K562 (cell line): ENCODE data around the gene IFT27. TPM values are rescaled to one million over a fixed set of nuclear protein-coding genes. Genes with fewer than 3 reads are reported as not detected.

Source experiments
- ATAC-seq: fragments of 200-7000 bp; cut with Tn5 transposase; 3 replicates; pipeline ENCODE4 v1.9.1; 2020; ENCODE audit warnings: moderate library complexity
- BruUV-seq: library from RNA; stranded (reverse); fragments of 400-500 nt; replicated peaks from 2 replicates; lab custom pipeline; 2021; lab: Mats Ljungman, UMichigan
- CTCF ChIA-PET: fragments of 300-600 bp; formaldehyde crosslinking; extraction: SDS; loops from one replicate; lab custom pipeline; 2021; ENCODE audit warnings: low intra/inter-chr PET ratio; lab: Yijun Ruan, JAX
- POLR2A ChIA-PET: fragments of 300-600, 350-650 bp; sonication (Branson Sonifier 250); formaldehyde crosslinking; extraction: SDS; loops from one replicate; lab custom pipeline; 2021; ENCODE audit warnings: antibody characterized with exemption, inconsistent platforms; lab: Yijun Ruan, JAX
- DNase-seq, 4 experiments: peaks; one replicate each; pipeline versions ENCODE4 v3.0.0 to v3.0.0-alpha.2; 2011 to 2018; ENCODE audit warnings: low spot score in 3 of 4, mixed read lengths in 3 of 4; ENCODE audit errors: extremely low read depth in 1 of 4
- FAIRE-seq: peaks from 2 replicates; lab custom pipeline; 2011; peaks lifted over from hg19 to GRCh38; lab: Jason Lieb, UNC
- H2AFZ ChIP-seq: 2 replicates; pipeline ENCODE4 v1.6.0; 2011; ENCODE audit warnings: low read depth, low read length, control low read depth, inconsistent platforms
- H3K27ac ChIP-seq: fragments of 200-600 bp; 3 replicates; pipeline ENCODE4 v1.8.0; 2011; ENCODE audit warnings: low read depth, mild to moderate bottlenecking, control low read depth, inconsistent platforms, low read length, moderate library complexity, mixed read lengths; ENCODE audit errors: extremely low read depth
- H3K27me3 ChIP-seq, 2 experiments: fragments of 300-600 bp in 1 of 2; 2 replicates in 1 of 2; 3 replicates in 1 of 2; pipeline versions ENCODE4 v1.6.0 to v1.8.0; 2011; ENCODE audit warnings: inconsistent platforms in 2 of 2, low read length in 2 of 2, mild to moderate bottlenecking in 1 of 2, mixed read lengths in 1 of 2, moderate library complexity in 1 of 2; ENCODE audit not compliant: control insufficient read depth in 2 of 2, insufficient read depth in 2 of 2
- H3K36me3 ChIP-seq: fragments of 300-600 bp; 3 replicates; pipeline ENCODE4 v1.8.0; 2011; ENCODE audit warnings: mild to moderate bottlenecking, low read length, inconsistent platforms; ENCODE audit not compliant: control insufficient read depth, insufficient read depth
- H3K4me1 ChIP-seq, 2 experiments: fragments of 200-600 bp in 1 of 2; replicated peaks in 1 of 2; 2 replicates in 1 of 2; 3 replicates in 1 of 2; pipeline versions ENCODE4 v1.5.1 to v1.8.0; 2011; ENCODE audit warnings: inconsistent platforms in 2 of 2, low read length in 2 of 2, mild to moderate bottlenecking in 1 of 2, mixed read lengths in 1 of 2, moderate library complexity in 1 of 2; ENCODE audit not compliant: control insufficient read depth in 2 of 2, insufficient read depth in 2 of 2
- H3K4me2 ChIP-seq: 2 replicates; pipeline ENCODE4 v1.6.1; 2011; ENCODE audit warnings: low read length, control low read depth, inconsistent platforms, mixed read lengths; ENCODE audit not compliant: insufficient read depth
- H3K4me3 ChIP-seq: fragments of 200-600 bp; sonication (generic), shearing (Covaris generic); 2 replicates; pipeline ENCODE4 v1.5.1; 2016; ENCODE audit warnings: control low read depth, inconsistent platforms
- H3K79me2 ChIP-seq: fragments of 200-600 bp; 3 replicates; pipeline ENCODE4 v1.8.0; 2011; ENCODE audit warnings: low read length, inconsistent platforms; ENCODE audit not compliant: control insufficient read depth, insufficient read depth
- H3K9ac ChIP-seq, 2 experiments: 2 replicates each; pipeline versions ENCODE4 v1.6.0 to v1.6.1; 2011; ENCODE audit warnings: low read depth in 2 of 2, low read length in 2 of 2, control low read depth in 1 of 2, inconsistent platforms in 1 of 2, mild to moderate bottlenecking in 1 of 2, mixed read lengths in 1 of 2; ENCODE audit not compliant: insufficient read depth in 1 of 2
- H3K9me1 ChIP-seq: one replicate; pipeline ENCODE4 v1.6.0; 2011; ENCODE audit warnings: inconsistent platforms, mild to moderate bottlenecking, low read length, moderate library complexity; ENCODE audit not compliant: control insufficient read depth, insufficient read depth
- H3K9me3 ChIP-seq: replicated peaks from 2 replicates; pipeline ENCODE4 v1.5.1; 2011; ENCODE audit warnings: low read depth, low read length, inconsistent platforms; ENCODE audit not compliant: control insufficient read depth, insufficient read depth
- H4K20me1 ChIP-seq: replicated peaks from 2 replicates; pipeline ENCODE4 v1.6.1; 2011; ENCODE audit warnings: low read length, inconsistent platforms, mixed read lengths; ENCODE audit not compliant: control insufficient read depth, insufficient read depth
- KLF10 ChIP-seq: fragments of 250-450 bp; sonication (Bioruptor Pico); IDR thresholded peaks from 2 replicates; pipeline ENCODE4 v1.6.1; 2021; ENCODE audit warnings: matching md5 sums
- MXI1 ChIP-seq: IDR thresholded peaks from 2 replicates; pipeline ENCODE4 v1.6.1; 2011; ENCODE audit warnings: low read depth, mild to moderate bottlenecking, improper control_type of control experiment, low read length
- NFRKB ChIP-seq: fragments of 450-650 bp; IDR thresholded peaks from 2 replicates; pipeline ENCODE4 v1.6.1; 2016; ENCODE audit warnings: low read depth
- PREB ChIP-seq: sonication (generic); formaldehyde crosslinking; IDR thresholded peaks from 2 replicates; pipeline ENCODE4 v1.8.1; 2023; ENCODE audit warnings: mild to moderate bottlenecking, missing genetic modification reagents
- UBTF ChIP-seq, 2 experiments: IDR thresholded peaks; 2 replicates each; pipeline ENCODE4 v1.6.1; 2012; ENCODE audit warnings: improper control_type of control experiment in 2 of 2, low read depth in 2 of 2, low read length in 2 of 2, borderline replicate concordance in 1 of 2
- ZBED1 ChIP-seq: IDR thresholded peaks from 2 replicates; pipeline ENCODE4 v1.6.1; 2014
- WGBS: fragments of 100-300 bp; shearing (Covaris generic); methylation state at CpG from one replicate; pipeline ENCODE4 v1.1.6; 2016; ENCODE audit warnings: low coverage, mixed read lengths; ENCODE audit not compliant: insufficient coverage; ENCODE audit errors: missing lambda C conversion rate; 5-methylcytosine and 5-hydroxymethylcytosine counted together
- in situ Hi-C: fragments of 300-500 bp; cut with MboI; formaldehyde crosslinking; loops from 4 replicates; pipeline ENCODE4 v1.15.0; 2018; ENCODE audit warnings: inconsistent platforms, mixed read lengths
- intact Hi-C: fragments of 100-400 bp; cut with micrococcal nuclease; formaldehyde crosslinking; loops from 2 replicates; pipeline ENCODE4 v1.14.2; 2022
- polyA plus RNA-seq, 8 experiments: library from polyadenylated mRNA; depleted of rRNA in 4 of 8; stranded (reverse) in 5 of 8; unstranded in 3 of 8; fragments of >200 nt; fragmentation: Nextera tagmentation in 2 of 8; fragmentation: Illumina TruSeq in 1 of 8; extraction: Ambion mirVana in 2 of 8; extraction: Trizol in 1 of 8; gene quantifications; 2 replicates each; pipeline versions ENCODE4 v1.2.1 to v1.2.3, GENCODE V29; 2011 to 2014; ENCODE audit warnings: inconsistent platforms in 1 of 8, missing spikeins in 1 of 8
- total RNA-seq, 7 experiments: library from RNA; depleted of rRNA in 6 of 7; stranded (reverse); fragments of >200 nt in 6 of 7; fragmentation: Illumina TruSeq in 2 of 7; extraction: Trizol in 2 of 7; gene quantifications; 2 replicates each; pipeline versions ENCODE4 v1.2.1 to v1.2.3, GENCODE V29; 2011 to 2021; ENCODE audit warnings: low replicate concordance in 1 of 7

IFT27 gene
- total and polyA plus RNA-seq, 9 of the 15 experiments (the other 6 are each of a cell fraction or from before 2014, with no cell fraction given): 0.01 to 1.4 (median 0.14) TPM; not detected in 1

- no peak overlapping the region for H3K4me2 ChIP-seq
- H4K20me1 ChIP-seq: no peaks in the 10 kb centered on the region
- H3K27ac ChIP-seq: no peak overlapping the region
- no TSS peak for BruUV-seq
- no peak overlapping the region for H3K9ac ChIP-seq
- no peaks in the 10 kb centered on the region for H3K4me1 ChIP-seq
- H3K79me2 ChIP-seq: no peaks in the 10 kb centered on the region
- no peaks in the 10 kb centered on the region for H3K36me3 ChIP-seq
- no peaks in the 10 kb centered on the region for H3K9me1 ChIP-seq
- no peak for ATAC-seq
- no peak overlapping the region for H3K4me3 ChIP-seq
- in situ Hi-C loops: no loop called here
- POLR2A ChIA-PET: interaction anchor here (1.1 kb wide), 1 partner anchor 393 kb away, joined by 4 read pairs; no protein-coding TSS in a partner anchor
- CTCF ChIA-PET: no interaction called here
- WGBS: 0% methylated on average over 5 of the region's 7 CpGs
- H3K27me3 ChIP-seq: peaks cover 0 to 23% of the 10 kb centered on the region in 2 experiments; a peak in 4 of 5 replicates
- no peak for TF ChIP-seq ZBED1
- no peak for TF ChIP-seq UBTF (IDR thresholded peaks at IDR 0.05; ENCODE audit: borderline replicate concordance in 1 of 2, low read depth in 2 of 2, low read length in 2 of 2)
- no peak for TF ChIP-seq MXI1
- TF ChIP-seq PREB (CRISPR knock-in tag): no peak
- TF ChIP-seq KLF10 (CRISPR knock-in tag): no peak
- no peak for TF ChIP-seq NFRKB
- TF ChIP-seq, all 486 proteins: peak for 0
- Histone ChIP-seq H3K9me3 (no peaks in the 10 kb centered on the region), H2AFZ (no peak overlapping the region)
- DNase-seq: no peak
- FAIRE-seq: no peak
- intact Hi-C loops: no loop called here
Measured at GRCh38 chr22:36727110-36727509, 48.8 kb downstream of the IFT27 start.
